Right ventricle myocardium inferior (tissue), 1 donor: ENCODE results near the gene OPCML. TPM values are rescaled to one million over a fixed set of nuclear protein-coding genes. Genes with fewer than 3 reads are reported as not detected.

Experiments used
- ATAC-seq: fragments of 200-7000 bp; cut with Tn5 transposase; one replicate; pipeline ENCODE4 v1.9.1; 2020; ENCODE audit warnings: mild to moderate bottlenecking, moderate library complexity
- DNase-seq: peaks from one replicate; pipeline ENCODE4 v3.0.0; 2021; ENCODE audit errors: missing footprints
- intact Hi-C: fragments of 100-400 bp; cut with DNase I; formaldehyde crosslinking; loops from one replicate; pipeline ENCODE4 v1.11.0; 2022
- total RNA-seq: library from RNA; stranded (reverse); fragmentation: NEBNext Ultra II Directional; extraction: Animal tissue kit (Norgen Biotek cat#: 25700); gene quantifications from one replicate; pipeline ENCODE4 v1.2.1, GENCODE V29; 2021
- donor health status: DM: no; HTN: yes; CAD: no; lungs with severe emphysema.

OPCML gene
- total RNA-seq, 1 donor from 2014 or later = 0.05 TPM

- no peak for ATAC-seq
- no peak for DNase-seq
- intact Hi-C loops = no loop called here
These were observed 598.6 kb downstream of the OPCML start for GRCh38 chr11:132933703-132934102.

GRCh38 chr11:132925825-132926469, 606.4 kb downstream of the OPCML start:
- ATAC-seq (no peak), DNase-seq (no peak)
- intact Hi-C loops = no loop called here

- ATAC-seq = no peak
- no peak for DNase-seq
- intact Hi-C loops = no loop called here
These were observed 610.7 kb downstream of the OPCML start for GRCh38 chr11:132921597-132921996.

GRCh38 chr11:132920451-132921096, 611.7 kb downstream of the OPCML start:
- intact Hi-C loops = no loop called here
- DNase-seq (no peak), ATAC-seq (no peak)

GRCh38 chr11:132914600-132914999, 617.7 kb downstream of the OPCML start:
- DNase-seq = no peak
- intact Hi-C loops = no loop called here
- no peak for ATAC-seq

GRCh38 chr11:132913886-132914285, 618.4 kb downstream of the OPCML start:
- ATAC-seq = no peak
- no peak for DNase-seq
- intact Hi-C loops = no loop called here

- intact Hi-C loops = no loop called here
- ATAC-seq (no peak), DNase-seq (no peak)
These were observed 619.0 kb downstream of the OPCML start for GRCh38 chr11:132913295-132913694.

- ATAC-seq = no peak
- intact Hi-C loops = no loop called here
- DNase-seq = no peak
These were observed 621.1 kb downstream of the OPCML start for GRCh38 chr11:132911186-132911585.

- intact Hi-C loops = no loop called here
- ATAC-seq = no peak
- DNase-seq = no peak
These were observed 622.1 kb downstream of the OPCML start for GRCh38 chr11:132910011-132910760.

GRCh38 chr11:132909021-132909606, 623.2 kb downstream of the OPCML start:
- no peak for DNase-seq
- intact Hi-C loops = no loop called here
- ATAC-seq = no peak

GRCh38 chr11:132908414-132908810, 623.9 kb downstream of the OPCML start:
- ATAC-seq = no peak
- intact Hi-C loops = no loop called here
- no peak for DNase-seq

GRCh38 chr11:132907651-132908413, 624.5 kb downstream of the OPCML start:
- intact Hi-C loops = no loop called here

GRCh38 chr11:132904607-132905006, 627.7 kb downstream of the OPCML start:
- ATAC-seq = no peak
- DNase-seq = no peak
- intact Hi-C loops = no loop called here

More at GRCh38 chr11:132907651-132908413, 624.5 kb downstream of the OPCML start:
- ATAC-seq (no peak), DNase-seq (no peak)

GRCh38 chr11:132904091-132904490, 628.2 kb downstream of the OPCML start:
- intact Hi-C loops = no loop called here
- DNase-seq (no peak), ATAC-seq (no peak)

GRCh38 chr11:132901638-132902471, 630.4 kb downstream of the OPCML start:
- intact Hi-C loops = no loop called here
- no peak for DNase-seq
- ATAC-seq = no peak

- intact Hi-C loops = no loop called here
- ATAC-seq (no peak), DNase-seq (no peak)
These were observed 633.6 kb downstream of the OPCML start for GRCh38 chr11:132898676-132899075.

- ATAC-seq = no peak
- intact Hi-C loops = no loop called here
- DNase-seq = no peak
These were observed 634.3 kb downstream of the OPCML start for GRCh38 chr11:132898021-132898420.

- ATAC-seq = no peak
These were observed 637.0 kb downstream of the OPCML start for GRCh38 chr11:132895340-132895739.

More at GRCh38 chr11:132895340-132895739, 637.0 kb downstream of the OPCML start:
- intact Hi-C loops = no loop called here
- no peak for DNase-seq
